ENCODE measurements around the gene MBIP. TPM values are rescaled to one million over a fixed set of nuclear protein-coding genes. Genes with fewer than 3 reads are reported as not detected.
A peak's percentile ranks its signal among the peaks of the same experiment; 100 is the strongest.
"Not testable (repeated sequence)": the region's sequence is repeated elsewhere in the genome, so short reads cannot be mapped to it uniquely, and the experiment has no call there.

MBIP gene
- 10 to 100 TPM; 14.4 to 21.2 TPM for total RNA-seq
- long read RNA-seq, transcript MBIP-203 (9 exons, 1,648 nt): major isoform, 12 of 17 reads
- long read RNA-seq, partial matches to known transcripts: 1 of 17 reads
- long read RNA-seq, other reads (novel, unspliced or antisense): 1 of 17 reads

GRCh38 chr14:36320200-36320896 is at the start of gene MBIP:
MBIP (minus strand) TSS chr14:36320637; CDS start chr14:36320588, 49 bp downstream.
- intact Hi-C loops (cut with DNase I, micrococcal nuclease): no loop called here
- ATAC-seq: peak; percentile 98

GRCh38 chr14:36367985-36368774 is 47.7 kb upstream of the MBIP start:
- DNase-seq (no peak), ATAC-seq (no peak)
- intact Hi-C loops (cut with DNase I, micrococcal nuclease): no loop called here

More at GRCh38 chr14:36320200-36320896, at the start of gene MBIP:
- DNase-seq: peak; percentile 93 to 94

- DNase-seq: no peak
- intact Hi-C loops (cut with DNase I, micrococcal nuclease): no loop called here
- ATAC-seq: peak; percentile 62
These were observed 45.3 kb upstream of the MBIP start for GRCh38 chr14:36365766-36366165.

GRCh38 chr14:36363704-36364103 is 43.3 kb upstream of the MBIP start:
- DNase-seq (no peak), ATAC-seq (no peak)
- intact Hi-C loops (cut with DNase I, micrococcal nuclease): no loop called here

- no peak for ATAC-seq
- no peak for DNase-seq
- intact Hi-C loops (cut with DNase I, micrococcal nuclease): no loop called here
These were observed 42.2 kb upstream of the MBIP start for GRCh38 chr14:36362648-36363047.

GRCh38 chr14:36361210-36361853 is 40.9 kb upstream of the MBIP start:
- intact Hi-C loops (cut with DNase I, micrococcal nuclease): no loop called here
- DNase-seq (no peak), ATAC-seq (no peak)

GRCh38 chr14:36356862-36357261 is 36.4 kb upstream of the MBIP start:
- intact Hi-C loops (cut with DNase I, micrococcal nuclease): no loop called here
- DNase-seq (no peak), ATAC-seq (no peak)

GRCh38 chr14:36346052-36346451 is 25.6 kb upstream of the MBIP start:
- ATAC-seq (no peak), DNase-seq (no peak)
- intact Hi-C loops (cut with DNase I, micrococcal nuclease): no loop called here

- no peak for DNase-seq
- ATAC-seq: no peak
- intact Hi-C loops (cut with DNase I, micrococcal nuclease): no loop called here
These were observed 23.8 kb upstream of the MBIP start for GRCh38 chr14:36344211-36344610.

GRCh38 chr14:36341811-36342210 is 21.4 kb upstream of the MBIP start:
- ATAC-seq; DNase-seq; intact Hi-C loops (cut with DNase I, micrococcal nuclease): not testable (repeated sequence)

- ATAC-seq (no peak), DNase-seq (no peak)
- intact Hi-C loops (cut with DNase I, micrococcal nuclease): no loop called here
These were observed 19.9 kb upstream of the MBIP start for GRCh38 chr14:36340276-36340890.

GRCh38 chr14:36339816-36340215 is 19.4 kb upstream of the MBIP start:
- intact Hi-C loops (cut with DNase I, micrococcal nuclease): no loop called here
- ATAC-seq (no peak), DNase-seq (no peak)

GRCh38 chr14:36333119-36333518 is 12.7 kb upstream of the MBIP start:
- intact Hi-C loops (cut with DNase I, micrococcal nuclease): no loop called here
- ATAC-seq (no peak), DNase-seq (no peak)

- DNase-seq; intact Hi-C loops (cut with DNase I, micrococcal nuclease); ATAC-seq: not testable (repeated sequence)
These were observed 7.1 kb upstream of the MBIP start for GRCh38 chr14:36327573-36327972.

GRCh38 chr14:36325853-36326252 is 5.4 kb upstream of the MBIP start:
- intact Hi-C loops (cut with DNase I, micrococcal nuclease): no loop called here
- DNase-seq (no peak), ATAC-seq (no peak)

GRCh38 chr14:36324897-36325296 is 4.5 kb upstream of the MBIP start:
- no peak for DNase-seq
- intact Hi-C loops (cut with DNase I, micrococcal nuclease): no loop called here
- no peak for ATAC-seq

GRCh38 chr14:36320897-36321381 is 502 bp upstream of the MBIP start:
- intact Hi-C loops (cut with DNase I, micrococcal nuclease): no loop called here
- ATAC-seq (peak; percentile 9), DNase-seq (peak in 1 of 2 donors; percentile 14)

GRCh38 chr14:36319899-36320199 is 588 bp downstream of the MBIP start:
- DNase-seq (no peak), ATAC-seq (no peak)
- intact Hi-C loops (cut with DNase I, micrococcal nuclease): no loop called here

GRCh38 chr14:36317650-36318049 is 2.8 kb downstream of the MBIP start:
- DNase-seq (no peak), ATAC-seq (peak; percentile 35)
- intact Hi-C loops (cut with DNase I, micrococcal nuclease): no loop called here

All from left colon (tissue), 2 donors.